ENCODE measurements around the gene GLG1.

GRCh38 chr16:74654536-74655050, 47.7 kb upstream of the GLG1 start:
- TF ChIP-seq CTCF (IDR thresholded peaks at IDR 0.05; ENCODE audit: insufficient read depth, low read length) (no peak), GABPA (IDR thresholded peaks at IDR 0.05; ENCODE audit: low read depth) (no peak)
